GM18520 (cell line): ENCODE results near the gene ATG10.
A peak's percentile ranks its signal among the peaks of the same experiment; 100 is the strongest.

Source experiments
- ATAC-seq: cut with Tn5 transposase; IDR thresholded peaks from one replicate; pipeline ENCODE4 v1.9.1; 2021; ENCODE audit not compliant: unreplicated experiment

Gene ATG10

DNA sequence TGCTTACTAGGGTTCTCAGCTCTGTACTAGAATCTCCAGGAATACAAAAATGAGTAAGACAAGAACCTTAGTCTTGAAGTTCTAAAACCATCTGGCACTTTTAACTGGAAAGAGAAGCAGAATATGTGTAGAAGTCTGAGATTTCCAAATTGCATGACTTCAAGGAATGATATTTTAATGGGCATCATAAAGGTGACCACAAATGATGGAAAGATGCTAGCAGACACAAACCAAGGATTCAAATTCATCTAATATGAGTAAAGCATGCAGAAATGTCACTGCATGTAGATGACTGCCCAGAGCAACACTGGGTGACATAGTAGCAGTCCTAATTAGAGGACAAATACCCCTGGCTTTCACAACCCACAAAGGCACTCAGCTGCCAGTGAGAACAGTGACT lies 189.1 kb downstream of the ATG10 start:
- no peak for ATAC-seq

DNA sequence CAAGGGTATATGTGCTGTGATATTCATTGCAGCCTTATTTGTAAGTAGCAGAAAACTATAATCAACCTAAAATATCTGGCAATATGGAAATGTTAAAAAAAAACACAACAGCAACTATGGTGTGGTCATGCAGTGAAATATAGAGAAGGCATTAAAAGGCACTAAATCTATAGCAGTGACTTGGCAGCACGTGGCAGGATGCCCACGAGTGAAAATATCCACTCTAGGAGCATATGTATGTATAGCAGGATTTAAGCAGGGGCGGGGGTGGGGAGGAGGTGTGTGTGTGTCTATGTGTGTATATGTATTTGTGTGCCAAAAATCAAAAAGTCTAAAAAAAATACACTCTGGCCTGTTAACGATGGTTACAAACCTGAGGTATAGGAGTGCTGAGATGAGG lies 190.8 kb downstream of the ATG10 start:
- ATAC-seq: no peak

- ATAC-seq: no peak
Measured at GRCh38 chr5:82163452-82164175, 191.8 kb downstream of the ATG10 start.

GRCh38 chr5:82164176-82164976 lies 192.6 kb downstream of the ATG10 start:
- no peak for ATAC-seq

DNA sequence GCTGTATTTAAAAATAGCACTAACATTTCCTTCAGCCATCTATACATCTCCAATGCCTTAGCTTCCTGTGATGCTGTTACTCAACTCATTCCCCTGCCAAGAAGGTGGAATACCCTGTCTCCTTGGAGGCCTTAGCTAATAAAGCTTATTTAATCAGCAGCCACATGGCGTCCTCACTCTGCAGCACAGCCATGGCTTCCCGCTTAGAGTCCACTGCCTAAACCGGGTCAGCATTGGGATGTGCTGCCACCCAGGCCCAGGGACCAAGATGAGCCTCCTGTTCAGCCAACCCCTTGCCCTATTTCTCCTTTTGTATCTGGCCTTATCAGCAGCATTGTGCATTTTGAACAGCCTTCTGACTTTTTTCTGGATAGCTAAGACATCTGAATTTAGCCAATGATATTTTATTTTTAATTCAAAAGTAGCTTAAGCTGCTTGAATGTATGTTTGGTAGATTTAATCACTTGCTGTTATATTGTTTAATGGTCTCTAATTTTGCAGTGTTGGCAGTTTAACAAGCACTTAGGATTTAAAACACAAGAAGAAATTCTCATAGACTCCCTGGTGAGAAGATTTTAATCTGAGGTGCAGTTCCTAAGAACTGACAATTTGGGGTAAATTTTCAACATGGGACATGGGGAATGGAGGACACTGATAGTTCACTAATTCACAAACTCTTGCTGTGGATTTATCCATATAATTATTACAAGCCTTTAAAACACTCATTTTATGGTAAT lies 193.3 kb downstream of the ATG10 start:
- no peak for ATAC-seq

DNA sequence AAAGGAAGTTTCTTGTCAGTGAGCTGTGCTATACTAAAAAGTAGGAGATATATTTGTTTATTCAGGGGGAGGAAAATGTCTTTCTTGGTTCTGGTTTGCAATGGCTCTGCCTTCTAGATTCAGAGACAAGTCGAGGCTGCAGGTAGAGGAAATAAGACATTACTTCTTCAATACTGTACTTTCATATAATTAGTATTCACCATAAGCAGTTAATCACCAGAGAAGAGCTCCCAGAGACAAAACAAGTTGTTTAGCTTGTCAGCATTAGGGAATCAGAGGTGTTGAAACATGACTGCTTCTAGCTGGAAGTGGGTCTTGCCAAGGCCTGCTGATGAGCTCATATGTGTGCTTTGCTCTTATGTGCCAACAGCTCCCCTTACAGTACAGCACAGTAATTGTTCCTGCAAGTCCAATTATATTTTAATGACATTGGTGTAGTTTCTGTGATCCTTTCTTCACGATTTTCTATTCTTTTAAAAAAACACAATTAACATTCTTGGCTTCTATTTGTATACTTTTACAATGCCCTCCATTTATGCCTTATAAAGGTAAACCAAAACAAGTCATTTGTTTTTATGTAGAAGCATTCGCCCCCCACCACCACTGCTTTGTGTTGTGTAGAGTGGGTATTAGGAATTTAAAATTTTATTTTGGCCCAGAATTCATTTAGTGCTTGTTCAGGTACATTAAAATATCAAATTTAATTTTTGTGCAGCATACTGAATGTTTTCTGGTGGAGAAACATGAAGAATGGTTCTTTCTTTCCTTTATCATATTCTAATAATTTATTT lies 194.1 kb downstream of the ATG10 start:
- ATAC-seq: peak; percentile 90

DNA sequence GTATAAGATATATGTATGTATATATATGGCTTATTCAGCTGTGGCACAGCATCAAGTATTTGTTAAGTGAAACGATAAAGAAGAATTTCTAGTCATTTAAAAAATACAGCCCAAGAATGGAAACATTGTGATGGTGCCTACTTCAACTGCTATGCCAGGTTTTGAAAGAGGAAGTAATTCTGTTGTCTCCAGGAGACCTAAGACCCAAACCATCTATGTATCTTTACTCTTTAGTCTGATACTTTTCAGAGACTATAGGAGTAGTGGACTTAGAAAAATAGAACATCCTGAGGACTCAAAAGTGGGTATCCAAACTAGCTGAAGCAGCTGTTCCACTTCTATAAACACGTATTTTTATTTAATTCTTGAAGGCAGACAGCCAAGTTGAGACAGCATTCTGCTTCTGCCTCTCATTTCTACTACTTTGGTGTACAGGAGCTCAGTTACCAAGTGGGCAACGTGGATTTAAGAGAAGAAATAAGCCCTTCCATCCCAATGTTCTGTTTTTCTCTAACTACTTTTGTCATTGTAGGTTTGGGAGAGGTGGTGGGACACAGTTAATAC lies 195.6 kb downstream of the ATG10 start:
- ATAC-seq: no peak

DNA sequence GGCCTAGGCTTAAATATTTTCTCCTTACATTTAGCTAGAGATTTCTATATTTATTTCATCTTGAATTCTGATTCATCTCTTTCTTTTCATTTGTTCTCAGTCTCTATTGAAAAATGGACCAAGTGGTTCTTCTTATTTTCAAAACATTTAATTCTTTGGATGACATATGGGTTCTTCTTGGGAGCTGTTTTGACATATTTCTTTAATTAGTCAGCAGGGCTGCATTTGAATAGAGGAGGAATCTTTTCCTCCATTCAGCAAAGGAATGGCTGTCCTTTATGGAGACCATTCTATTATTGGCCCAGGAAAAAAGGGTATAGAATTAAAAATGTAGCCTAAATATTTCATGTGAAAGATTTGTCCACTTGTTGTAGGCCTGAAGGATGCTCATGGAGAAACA lies 196.5 kb downstream of the ATG10 start:
- no peak for ATAC-seq

- ATAC-seq: no peak
Measured at GRCh38 chr5:82169892-82170291, 198.1 kb downstream of the ATG10 start.

DNA sequence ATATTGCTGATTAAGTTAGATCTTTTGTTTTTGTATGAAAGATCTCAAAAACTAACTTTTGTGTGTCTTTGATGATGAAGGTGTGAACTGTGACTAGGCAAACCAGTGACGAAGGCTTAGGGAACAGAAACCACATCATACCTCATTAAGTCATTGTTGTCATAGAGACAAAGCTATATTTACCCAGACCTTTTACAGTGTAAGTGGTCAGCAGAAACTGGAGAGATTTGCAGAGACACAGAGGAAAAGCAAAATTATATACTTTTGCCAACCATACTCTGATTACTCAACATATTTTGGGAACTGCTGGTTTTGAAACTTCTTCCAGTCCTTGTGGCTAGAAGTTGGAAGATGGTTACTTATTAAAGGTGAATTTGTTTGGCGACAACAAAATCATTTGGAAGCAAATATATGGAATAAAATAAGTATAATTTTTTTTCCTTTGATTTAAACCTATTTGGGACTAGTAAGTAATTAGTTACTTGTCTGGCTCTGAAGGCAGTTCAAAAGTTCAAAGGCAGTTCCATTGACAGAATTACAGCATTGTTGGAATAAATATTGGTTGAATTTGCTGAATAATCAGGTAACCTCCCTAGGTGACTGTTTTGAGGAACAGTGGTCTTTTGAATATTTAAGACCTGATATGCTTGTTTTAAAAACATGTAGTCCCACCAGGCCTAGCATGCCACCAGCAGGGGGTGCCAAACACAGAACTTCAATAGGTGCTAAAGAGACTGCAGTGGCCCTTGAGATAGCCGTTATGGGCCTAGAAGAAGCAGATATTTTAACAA lies 202.5 kb downstream of the ATG10 start:
- ATAC-seq: peak; percentile 99

DNA sequence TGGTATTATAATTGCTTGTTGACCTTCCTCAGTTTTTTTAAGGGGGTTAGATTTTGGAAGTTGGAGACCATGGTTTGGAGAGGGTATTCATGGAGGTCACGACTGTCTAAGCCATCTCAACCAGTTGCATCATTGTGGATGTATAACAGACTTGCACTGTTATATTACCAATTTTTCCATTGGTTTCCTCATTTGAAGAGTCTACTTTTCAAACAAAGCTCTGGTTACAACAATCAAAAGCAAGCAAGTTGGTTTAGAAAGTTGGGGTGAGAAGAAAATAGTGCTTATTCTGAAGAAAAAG lies 203.0 kb downstream of the ATG10 start:
- ATAC-seq: no peak

DNA sequence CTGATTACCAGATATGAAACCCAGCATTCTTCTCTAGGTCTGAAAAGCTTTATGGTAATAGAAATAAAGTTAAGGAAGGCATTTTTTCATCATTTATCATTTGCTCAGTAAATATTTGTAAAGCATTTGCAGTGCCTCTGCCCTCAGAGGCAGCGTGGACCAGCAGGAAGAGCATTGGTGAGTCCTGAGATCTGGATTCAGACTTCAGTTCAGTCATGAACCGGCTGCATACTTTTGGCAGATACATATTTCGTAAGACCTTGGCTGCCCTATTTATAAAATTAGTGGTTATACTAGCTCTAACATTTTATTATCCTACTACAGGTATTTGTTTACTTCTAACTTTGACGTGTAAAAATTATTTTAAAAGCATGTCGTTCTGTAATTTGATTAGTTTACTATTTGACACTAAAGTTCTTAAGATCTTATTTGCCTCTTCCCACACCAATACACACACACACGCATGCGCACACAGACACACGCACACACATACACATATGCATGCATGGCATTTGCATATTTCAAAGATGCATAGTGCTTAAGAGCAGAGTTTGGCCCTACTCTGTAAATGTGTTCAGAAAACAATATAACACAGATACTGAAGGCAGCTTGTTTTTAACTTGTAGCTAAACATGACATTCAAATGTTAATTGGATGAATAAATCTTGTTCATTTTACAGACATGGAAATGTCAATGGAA lies 204.4 kb downstream of the ATG10 start:
- ATAC-seq: no peak

DNA sequence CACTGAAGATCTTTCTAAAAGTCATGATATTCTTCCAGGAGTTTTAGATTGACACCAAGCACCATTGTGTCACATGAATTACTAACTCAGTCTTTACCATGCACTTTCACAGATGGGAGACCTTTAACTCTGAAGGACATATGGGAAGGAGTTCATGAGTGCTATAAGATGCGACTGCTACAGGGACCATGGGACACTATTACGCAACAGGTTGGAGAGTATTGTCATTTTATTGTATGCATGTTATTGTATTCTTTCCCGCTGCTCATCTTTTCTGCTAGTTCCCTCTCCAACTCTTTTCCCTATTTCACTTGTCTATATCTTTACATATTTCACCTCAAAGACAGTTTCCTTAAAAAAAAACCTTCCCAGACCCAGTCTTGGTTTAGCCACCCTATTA lies 206.6 kb downstream of the ATG10 start:
- ATAC-seq: no peak

GRCh38 chr5:82182662-82183061 lies 210.8 kb downstream of the ATG10 start:
- no peak for ATAC-seq

DNA sequence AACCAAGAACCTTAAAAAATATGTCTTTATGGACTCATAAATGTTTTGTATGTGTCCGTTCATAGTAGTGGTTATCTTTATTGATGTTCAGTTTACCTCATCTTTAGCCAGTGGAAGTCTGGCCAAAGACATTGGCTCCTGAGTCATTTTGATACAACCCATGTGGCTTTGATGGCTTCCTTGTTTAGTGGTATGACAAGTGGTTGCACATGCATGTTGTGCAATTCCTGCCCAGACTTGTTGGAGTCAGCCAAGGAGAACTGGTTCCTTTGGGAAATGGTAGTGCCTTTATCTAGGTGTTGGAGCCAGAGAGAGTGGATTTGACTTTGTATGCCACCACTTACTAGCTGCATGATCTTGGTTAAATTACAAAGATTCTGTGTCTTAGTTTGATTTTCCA lies 212.0 kb downstream of the ATG10 start:
- no peak for ATAC-seq

- ATAC-seq: no peak
Measured at GRCh38 chr5:82185851-82186250, 214.0 kb downstream of the ATG10 start.

DNA sequence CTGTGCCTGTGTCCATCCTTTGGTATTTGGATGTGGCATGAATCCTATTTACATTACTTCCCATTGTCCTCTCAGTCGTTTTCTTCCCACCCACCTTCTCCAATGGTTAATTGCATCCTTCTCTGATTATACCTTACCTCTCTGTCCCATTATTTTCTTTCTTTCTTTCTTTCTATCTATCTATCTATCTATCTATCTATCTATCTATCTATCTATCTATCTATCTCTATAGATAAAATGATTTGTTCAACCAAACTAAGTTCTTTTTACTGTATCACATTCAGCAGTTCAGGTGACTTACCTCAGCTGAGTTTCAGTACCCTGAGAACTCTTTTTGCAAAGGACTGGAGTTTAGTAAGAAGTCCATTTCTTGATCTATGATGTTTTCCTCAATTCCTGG lies 225.7 kb downstream of the ATG10 start:
- ATAC-seq: no peak

DNA sequence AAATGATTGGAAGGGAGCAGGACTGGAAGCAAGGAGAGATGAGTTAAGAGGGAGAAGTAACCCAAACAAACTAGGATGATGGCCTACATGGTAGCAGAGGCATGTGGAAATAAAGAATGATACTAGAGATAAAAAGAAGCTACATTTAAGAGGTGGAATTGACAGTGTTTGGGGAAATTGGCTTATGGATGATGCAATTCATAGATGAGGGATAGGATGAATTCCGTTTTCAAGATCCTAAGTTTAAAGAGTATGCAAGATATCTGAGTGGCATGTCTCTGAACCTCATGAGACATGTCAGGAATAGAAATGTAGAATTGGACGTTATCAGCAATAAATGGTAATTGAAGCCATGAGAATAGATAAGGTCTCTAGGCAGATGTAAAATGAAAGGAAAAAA lies 232.7 kb downstream of the ATG10 start:
- no peak for ATAC-seq

GRCh38 chr5:82205005-82205404 lies 233.2 kb downstream of the ATG10 start:
- no peak for ATAC-seq

- ATAC-seq: no peak
Measured at GRCh38 chr5:82208371-82208770, 236.5 kb downstream of the ATG10 start.
